HEK293 (cell line): ENCODE results near the gene EPN2.

Experiments
- CTCF ChIA-PET: fragments of 350-600 bp; formaldehyde crosslinking; extraction: SDS; loops from one replicate; lab custom pipeline; 2021; ENCODE audit warnings: antibody characterized with exemption; lab: Yijun Ruan, JAX
- POLR2A ChIA-PET: fragments of 300-600 bp; formaldehyde crosslinking; extraction: SDS; loops from one replicate; lab custom pipeline; 2020; ENCODE audit warnings: antibody characterized with exemption, inconsistent platforms; lab: Yijun Ruan, JAX
- H3K27ac ChIP-seq: fragments of 200-500 bp; sonication (Bioruptor generic); 2 replicates; pipeline ENCODE4 v1.5.1; 2014; ENCODE audit warnings: low read depth, low read length, control low read depth, inconsistent platforms; ENCODE audit errors: extremely low read depth
- H3K36me3 ChIP-seq, 2 experiments: fragments of 200-500 bp in 1 of 2; sonication (Bioruptor generic) in 1 of 2; 1 replicate in 1 of 2; 2 replicates in 1 of 2; pipeline ENCODE4 v1.5.1; 2014 to 2017; ENCODE audit warnings: inconsistent platforms in 2 of 2, low read length in 2 of 2; ENCODE audit not compliant: control insufficient read depth in 2 of 2, insufficient read depth in 1 of 2
- H3K4me1 ChIP-seq: fragments of 200-500 bp; sonication (Bioruptor generic); 2 replicates; pipeline ENCODE4 v1.5.1; 2014; ENCODE audit warnings: mild to moderate bottlenecking, low read length, inconsistent platforms; ENCODE audit not compliant: control insufficient read depth, insufficient read depth
- H3K4me3 ChIP-seq: 2 replicates; pipeline ENCODE4 v1.5.1; 2011; ENCODE audit warnings: low read depth, mild to moderate bottlenecking, control low read depth, low read length, moderate library complexity
- H3K9me3 ChIP-seq: fragments of 200-500 bp; sonication (Bioruptor generic); 2 replicates; pipeline ENCODE4 v1.5.1; 2014; ENCODE audit warnings: low read depth, low read length, inconsistent platforms; ENCODE audit not compliant: control insufficient read depth, insufficient read depth
- BCL6B ChIP-seq: fragments of 450-650 bp; formaldehyde crosslinking; IDR thresholded peaks from 2 replicates; pipeline ENCODE4 v1.5.1; 2017; ENCODE audit warnings: missing biosample characterization, missing genetic modification characterization
- EGR2 ChIP-seq: fragments of 450-650 bp; formaldehyde crosslinking; IDR thresholded peaks from 2 replicates; pipeline ENCODE4 v1.5.1; 2016; ENCODE audit warnings: low read depth, missing biosample characterization, missing genetic modification characterization
- GLIS1 ChIP-seq: fragments of 450-650 bp; formaldehyde crosslinking; IDR thresholded peaks from 2 replicates; pipeline ENCODE4 v1.5.1; 2016; ENCODE audit warnings: missing biosample characterization, missing genetic modification characterization
- SALL2 ChIP-seq: fragments of 450-650 bp; formaldehyde crosslinking; IDR thresholded peaks from 2 replicates; pipeline ENCODE4 v1.5.0; 2017; ENCODE audit warnings: missing biosample characterization, mild to moderate bottlenecking, missing genetic modification characterization, borderline replicate concordance
- SP2 ChIP-seq: fragments of 450-650 bp; formaldehyde crosslinking; IDR thresholded peaks from 2 replicates; pipeline ENCODE4 v1.5.1; 2016; ENCODE audit warnings: missing biosample characterization, missing genetic modification characterization
- SP7 ChIP-seq: fragments of 450-650 bp; formaldehyde crosslinking; IDR thresholded peaks from 2 replicates; pipeline ENCODE4 v1.5.1; 2016; ENCODE audit warnings: missing biosample characterization, missing genetic modification characterization
- ZBTB44 ChIP-seq: fragments of 450-650 bp; IDR thresholded peaks from 2 replicates; pipeline ENCODE4 v1.5.1; 2018; ENCODE audit warnings: missing biosample characterization, mild to moderate bottlenecking, missing genetic modification characterization
- ZFP69B ChIP-seq: fragments of 450-650 bp; formaldehyde crosslinking; IDR thresholded peaks from 2 replicates; pipeline ENCODE4 v1.5.1; 2016; ENCODE audit warnings: missing biosample characterization, missing genetic modification characterization
- ZNF112 ChIP-seq: fragments of 450-650 bp; formaldehyde crosslinking; IDR thresholded peaks from 2 replicates; pipeline ENCODE4 v1.5.0; 2017; ENCODE audit warnings: missing biosample characterization, missing genetic modification characterization
- ZNF132 ChIP-seq: fragments of 450-650 bp; formaldehyde crosslinking; IDR thresholded peaks from 2 replicates; pipeline ENCODE4 v1.5.1; 2017; ENCODE audit warnings: missing biosample characterization, missing genetic modification characterization, borderline replicate concordance
- ZNF335 ChIP-seq: fragments of 450-650 bp; formaldehyde crosslinking; conservative IDR thresholded peaks from 2 replicates; pipeline ENCODE4 v1.5.1; 2016; ENCODE audit warnings: missing biosample characterization, missing genetic modification characterization
- ZNF37A ChIP-seq: fragments of 450-650 bp; IDR thresholded peaks from 2 replicates; pipeline ENCODE4 v1.5.1; 2018; ENCODE audit warnings: missing biosample characterization, missing genetic modification characterization
- ZNF501 ChIP-seq: fragments of 450-650 bp; formaldehyde crosslinking; IDR thresholded peaks from 2 replicates; pipeline ENCODE4 v1.5.1; 2016; ENCODE audit warnings: missing biosample characterization, missing genetic modification characterization
- ZNF513 ChIP-seq: fragments of 450-650 bp; IDR thresholded peaks from 2 replicates; pipeline ENCODE4 v1.5.1; 2018; ENCODE audit warnings: missing biosample characterization, missing genetic modification characterization
- ZNF548 ChIP-seq: fragments of 450-650 bp; formaldehyde crosslinking; IDR thresholded peaks from 2 replicates; pipeline ENCODE4 v1.5.1; 2016; ENCODE audit warnings: missing biosample characterization, missing genetic modification characterization
- ZNF596 ChIP-seq: fragments of 450-650 bp; IDR thresholded peaks from 2 replicates; pipeline ENCODE4 v1.5.0; 2018; ENCODE audit warnings: missing biosample characterization, mild to moderate bottlenecking, missing genetic modification characterization, moderate library complexity
- ZNF623 ChIP-seq: fragments of 450-650 bp; formaldehyde crosslinking; IDR thresholded peaks from 2 replicates; pipeline ENCODE4 v1.5.1; 2016; ENCODE audit warnings: missing biosample characterization, missing genetic modification characterization
- ZNF76 ChIP-seq: fragments of 450-650 bp; formaldehyde crosslinking; IDR thresholded peaks from 2 replicates; pipeline ENCODE4; 2016; ENCODE audit warnings: low read depth, missing biosample characterization, missing genetic modification characterization, borderline replicate concordance
- ZNF776 ChIP-seq: fragments of 450-650 bp; formaldehyde crosslinking; IDR thresholded peaks from 2 replicates; pipeline ENCODE4 v1.5.0; 2017; ENCODE audit warnings: missing biosample characterization, missing genetic modification characterization, borderline replicate concordance
- ZSCAN30 ChIP-seq: fragments of 450-650 bp; IDR thresholded peaks from 2 replicates; pipeline ENCODE4 v1.5.1; 2018; ENCODE audit warnings: missing biosample characterization, mild to moderate bottlenecking, missing genetic modification characterization, moderate library complexity
- TF ChIP-seq, protein P1 (sequence below): fragments of 450-650 bp; formaldehyde crosslinking; IDR thresholded peaks from 2 replicates; pipeline ENCODE4 v1.5.1; 2016; ENCODE audit warnings: missing biosample characterization, missing genetic modification characterization
- TF ChIP-seq, protein P2 (sequence below): fragments of 450-650 bp; formaldehyde crosslinking; IDR thresholded peaks from 2 replicates; pipeline ENCODE4 v1.5.1; 2016; ENCODE audit warnings: missing biosample characterization, missing genetic modification characterization
- TF ChIP-seq, protein P3 (sequence below): fragments of 450-650 bp; formaldehyde crosslinking; IDR thresholded peaks from 2 replicates; pipeline ENCODE4 v1.5.1; 2016; ENCODE audit warnings: missing biosample characterization, missing genetic modification characterization
- TF ChIP-seq, protein P4 (sequence below): fragments of 450-650 bp; formaldehyde crosslinking; IDR thresholded peaks from 2 replicates; pipeline ENCODE4; 2016; ENCODE audit warnings: missing biosample characterization, missing genetic modification characterization

Gene EPN2

DNA sequence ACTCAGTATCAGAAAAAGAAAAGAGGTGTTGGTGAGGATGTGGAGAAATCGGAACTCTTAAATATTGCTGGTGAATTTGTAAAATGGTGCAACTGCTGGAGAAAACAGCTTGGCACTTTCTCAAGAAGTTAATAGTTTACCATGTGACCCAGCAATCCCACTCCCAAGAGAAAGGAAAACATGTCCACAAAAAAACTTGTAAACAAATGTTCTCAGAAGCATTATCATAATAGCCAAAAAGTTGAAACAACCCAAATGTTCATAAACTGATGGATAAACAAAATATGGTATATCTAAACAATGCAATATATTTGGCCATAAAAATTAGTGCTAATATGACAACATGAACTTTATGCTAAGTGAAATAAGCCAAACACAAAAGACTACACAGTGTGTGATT lies 138.6 kb downstream of the EPN2 start:
- no peak for TF ChIP-seq EGR2
- no peak for TF ChIP-seq ZNF112
- no peak for TF ChIP-seq ZNF501
- no peak for TF ChIP-seq ZNF132 (tag by site-specific recombination)
- TF ChIP-seq ZNF776: no peak
- TF ChIP-seq, protein P1, sequence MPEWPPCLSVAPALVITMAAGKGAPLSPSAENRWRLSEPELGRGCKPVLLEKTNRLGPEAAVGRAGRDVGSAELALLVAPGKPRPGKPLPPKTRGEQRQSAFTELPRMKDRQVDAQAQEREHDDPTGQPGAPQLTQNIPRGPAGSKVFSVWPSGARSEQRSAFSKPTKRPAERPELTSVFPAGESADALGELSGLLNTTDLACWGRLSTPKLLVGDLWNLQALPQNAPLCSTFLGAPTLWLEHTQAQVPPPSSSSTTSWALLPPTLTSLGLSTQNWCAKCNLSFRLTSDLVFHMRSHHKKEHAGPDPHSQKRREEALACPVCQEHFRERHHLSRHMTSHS (tag by site-specific recombination): no peak
- TF ChIP-seq ZNF76 (tag by site-specific recombination): no peak
- TF ChIP-seq ZNF623 (tag by site-specific recombination): no peak
- TF ChIP-seq GLIS1 (tag by site-specific recombination): no peak
- no peak for TF ChIP-seq ZNF548 (tag by site-specific recombination)
- TF ChIP-seq ZNF37A: no peak
- no peak for TF ChIP-seq SALL2 (tag by site-specific recombination)
- TF ChIP-seq, all 188 proteins: peak for 0
- Histone ChIP-seq H3K4me1 (peaks cover 8% of the 10 kb centered on the region), H3K4me3 (no peak overlapping the region), H3K9me3 (no peaks in the 10 kb centered on the region), H3K36me3 (peaks cover 14 to 17% of the 10 kb centered on the region in 2 experiments; a peak in 2 of 3 replicates), H3K27ac (no peak overlapping the region)
- ChIA-PET CTCF (interaction anchor here (2.7 kb wide), 1 partner anchor 13 kb away, joined by 20 read pairs; the partner anchor contains the start of gene B9D1), POLR2A (interaction anchor here (1.2 kb wide), 1 partner anchor 13 kb away, joined by 3 read pairs; no protein-coding TSS in a partner anchor)

DNA sequence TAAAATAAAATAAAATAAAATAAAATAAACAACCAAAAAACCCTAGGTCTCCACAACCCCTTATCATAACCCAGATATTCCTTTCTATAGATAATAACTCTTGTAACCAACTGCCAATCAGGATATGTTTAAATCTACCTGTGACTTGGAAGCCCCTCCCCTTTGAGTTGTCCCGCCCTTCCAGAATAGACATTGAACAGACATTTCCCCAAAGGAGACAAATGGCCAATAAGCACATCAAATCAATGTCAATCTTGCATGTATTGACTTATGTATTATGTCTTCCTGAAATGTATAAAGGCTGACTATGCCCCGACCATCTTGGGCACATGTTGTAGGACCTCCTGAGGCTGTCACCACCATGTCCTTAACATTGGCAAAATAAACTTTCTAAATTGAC lies 139.6 kb downstream of the EPN2 start:
- H3K4me3 ChIP-seq: peak overlapping the region; percentile 80
- CTCF ChIA-PET: interaction anchor here (3.9 kb wide), 1 partner anchor 14 kb away, joined by 33 read pairs; the partner anchor contains the start of gene B9D1
- peak overlapping the region; percentile 72 for H3K27ac ChIP-seq
- no peaks in the 10 kb centered on the region for H3K9me3 ChIP-seq
- peaks cover 8% of the 10 kb centered on the region for H3K4me1 ChIP-seq
- POLR2A ChIA-PET: interaction anchor here (1.0 to 2.5 kb wide), 14 partner anchors 11 to 519 kb away, joined by 3 to 57 read pairs (median 8); partner anchors contain the start of genes ALDH3A2, B9D1 and MFAP4
- peaks cover 18 to 27% of the 10 kb centered on the region in 2 experiments; a peak in 2 of 3 replicates for H3K36me3 ChIP-seq
- TF ChIP-seq ZSCAN30 (tag by site-specific recombination) (no peak), SP2 (tag by site-specific recombination) (peak; percentile 72), BCL6B (tag by site-specific recombination) (no peak), ZFP69B (tag by site-specific recombination) (no peak), SP7 (tag by site-specific recombination) (no peak), ZBTB44 (tag by site-specific recombination) (no peak), ZNF335 (tag by site-specific recombination) (peak; percentile 56), ZNF513 (tag by site-specific recombination) (no peak), ZNF596 (tag by site-specific recombination) (no peak)
- TF ChIP-seq, protein P2, sequence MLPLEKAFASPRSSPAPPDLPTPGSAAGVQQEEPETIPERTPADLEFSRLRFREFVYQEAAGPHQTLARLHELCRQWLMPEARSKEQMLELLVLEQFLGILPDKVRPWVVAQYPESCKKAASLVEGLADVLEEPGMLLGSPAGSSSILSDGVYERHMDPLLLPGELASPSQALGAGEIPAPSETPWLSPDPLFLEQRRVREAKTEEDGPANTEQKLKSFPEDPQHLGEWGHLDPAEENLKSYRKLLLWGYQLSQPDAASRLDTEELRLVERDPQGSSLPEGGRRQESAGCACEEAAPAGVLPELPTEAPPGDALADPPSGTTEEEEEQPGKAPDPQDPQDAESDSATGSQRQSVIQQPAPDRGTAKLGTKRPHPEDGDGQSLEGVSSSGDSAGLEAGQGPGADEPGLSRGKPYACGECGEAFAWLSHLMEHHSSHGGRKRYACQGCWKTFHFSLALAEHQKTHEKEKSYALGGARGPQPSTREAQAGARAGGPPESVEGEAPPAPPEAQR (tag by site-specific recombination): no peak
- TF ChIP-seq, protein P3, sequence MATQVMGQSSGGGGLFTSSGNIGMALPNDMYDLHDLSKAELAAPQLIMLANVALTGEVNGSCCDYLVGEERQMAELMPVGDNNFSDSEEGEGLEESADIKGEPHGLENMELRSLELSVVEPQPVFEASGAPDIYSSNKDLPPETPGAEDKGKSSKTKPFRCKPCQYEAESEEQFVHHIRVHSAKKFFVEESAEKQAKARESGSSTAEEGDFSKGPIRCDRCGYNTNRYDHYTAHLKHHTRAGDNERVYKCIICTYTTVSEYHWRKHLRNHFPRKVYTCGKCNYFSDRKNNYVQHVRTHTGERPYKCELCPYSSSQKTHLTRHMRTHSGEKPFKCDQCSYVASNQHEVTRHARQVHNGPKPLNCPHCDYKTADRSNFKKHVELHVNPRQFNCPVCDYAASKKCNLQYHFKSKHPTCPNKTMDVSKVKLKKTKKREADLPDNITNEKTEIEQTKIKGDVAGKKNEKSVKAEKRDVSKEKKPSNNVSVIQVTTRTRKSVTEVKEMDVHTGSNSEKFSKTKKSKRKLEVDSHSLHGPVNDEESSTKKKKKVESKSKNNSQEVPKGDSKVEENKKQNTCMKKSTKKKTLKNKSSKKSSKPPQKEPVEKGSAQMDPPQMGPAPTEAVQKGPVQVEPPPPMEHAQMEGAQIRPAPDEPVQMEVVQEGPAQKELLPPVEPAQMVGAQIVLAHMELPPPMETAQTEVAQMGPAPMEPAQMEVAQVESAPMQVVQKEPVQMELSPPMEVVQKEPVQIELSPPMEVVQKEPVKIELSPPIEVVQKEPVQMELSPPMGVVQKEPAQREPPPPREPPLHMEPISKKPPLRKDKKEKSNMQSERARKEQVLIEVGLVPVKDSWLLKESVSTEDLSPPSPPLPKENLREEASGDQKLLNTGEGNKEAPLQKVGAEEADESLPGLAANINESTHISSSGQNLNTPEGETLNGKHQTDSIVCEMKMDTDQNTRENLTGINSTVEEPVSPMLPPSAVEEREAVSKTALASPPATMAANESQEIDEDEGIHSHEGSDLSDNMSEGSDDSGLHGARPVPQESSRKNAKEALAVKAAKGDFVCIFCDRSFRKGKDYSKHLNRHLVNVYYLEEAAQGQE (tag by site-specific recombination): no peak
- TF ChIP-seq, protein P4, sequence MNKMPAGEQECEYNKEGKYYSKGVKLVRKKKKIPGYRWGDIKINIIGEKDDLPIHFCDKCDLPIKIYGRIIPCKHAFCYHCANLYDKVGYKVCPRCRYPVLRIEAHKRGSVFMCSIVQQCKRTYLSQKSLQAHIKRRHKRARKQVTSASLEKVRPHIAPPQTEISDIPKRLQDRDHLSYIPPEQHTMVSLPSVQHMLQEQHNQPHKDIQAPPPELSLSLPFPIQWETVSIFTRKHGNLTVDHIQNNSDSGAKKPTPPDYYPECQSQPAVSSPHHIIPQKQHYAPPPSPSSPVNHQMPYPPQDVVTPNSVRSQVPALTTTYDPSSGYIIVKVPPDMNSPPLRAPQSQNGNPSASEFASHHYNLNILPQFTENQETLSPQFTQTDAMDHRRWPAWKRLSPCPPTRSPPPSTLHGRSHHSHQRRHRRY (tag by site-specific recombination): no peak
